ENCODE measurements around the gene RCCD1.

Gene RCCD1

DNA sequence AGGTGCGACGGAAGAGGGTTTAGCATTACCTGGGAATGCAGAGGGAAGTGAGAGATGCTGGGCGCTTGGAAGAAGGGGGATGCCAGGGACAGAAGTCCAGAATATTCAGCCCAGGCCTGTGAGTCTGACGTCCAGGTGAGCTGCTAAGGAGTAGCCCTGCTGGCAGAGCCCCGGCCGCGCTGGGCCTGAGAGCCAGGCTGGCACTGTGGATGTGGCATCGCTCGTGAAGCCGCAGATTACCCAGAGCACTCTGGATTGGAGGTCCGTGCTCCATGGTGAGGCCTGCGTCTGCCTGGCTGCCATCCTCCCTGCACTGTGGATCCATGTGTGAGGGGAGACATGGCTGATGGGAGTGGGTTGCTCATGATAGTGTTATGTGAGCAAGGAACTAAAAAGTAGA is 37.1 kb upstream of the RCCD1 start:
- H3K4me2 ChIP-seq (ENCODE audit: low read length) = no peak overlapping the region
- no peaks in the 10 kb centered on the region for H3K79me2 ChIP-seq (ENCODE audit: control insufficient read depth, low read length)
- TF ChIP-seq, protein P1, sequence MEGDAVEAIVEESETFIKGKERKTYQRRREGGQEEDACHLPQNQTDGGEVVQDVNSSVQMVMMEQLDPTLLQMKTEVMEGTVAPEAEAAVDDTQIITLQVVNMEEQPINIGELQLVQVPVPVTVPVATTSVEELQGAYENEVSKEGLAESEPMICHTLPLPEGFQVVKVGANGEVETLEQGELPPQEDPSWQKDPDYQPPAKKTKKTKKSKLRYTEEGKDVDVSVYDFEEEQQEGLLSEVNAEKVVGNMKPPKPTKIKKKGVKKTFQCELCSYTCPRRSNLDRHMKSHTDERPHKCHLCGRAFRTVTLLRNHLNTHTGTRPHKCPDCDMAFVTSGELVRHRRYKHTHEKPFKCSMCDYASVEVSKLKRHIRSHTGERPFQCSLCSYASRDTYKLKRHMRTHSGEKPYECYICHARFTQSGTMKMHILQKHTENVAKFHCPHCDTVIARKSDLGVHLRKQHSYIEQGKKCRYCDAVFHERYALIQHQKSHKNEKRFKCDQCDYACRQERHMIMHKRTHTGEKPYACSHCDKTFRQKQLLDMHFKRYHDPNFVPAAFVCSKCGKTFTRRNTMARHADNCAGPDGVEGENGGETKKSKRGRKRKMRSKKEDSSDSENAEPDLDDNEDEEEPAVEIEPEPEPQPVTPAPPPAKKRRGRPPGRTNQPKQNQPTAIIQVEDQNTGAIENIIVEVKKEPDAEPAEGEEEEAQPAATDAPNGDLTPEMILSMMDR (IDR thresholded peaks at IDR 0.05; ENCODE audit: low read depth, low read length, poor library complexity, severe bottlenecking) = no peak
- no peak for TF ChIP-seq EZH2phosphoT487 (IDR thresholded peaks at IDR 0.05; ENCODE audit: borderline replicate concordance, low read length)
- H3K36me3 ChIP-seq (ENCODE audit: control insufficient read depth, low read length) = peaks cover 90% of the 10 kb centered on the region
- H3K27me3 ChIP-seq (ENCODE audit: control insufficient read depth, low read length) = no peaks in the 10 kb centered on the region
- peaks cover 12% of the 10 kb centered on the region for H3K4me1 ChIP-seq (ENCODE audit: control insufficient read depth, low read length)
- no peaks in the 10 kb centered on the region for H3F3A ChIP-seq (ENCODE audit: control insufficient read depth, insufficient read depth)
- no peaks in the 10 kb centered on the region for H3K9me3 ChIP-seq (ENCODE audit: control insufficient read depth, insufficient read depth, low read length)
- no peak overlapping the region for H3K4me3 ChIP-seq (ENCODE audit: low read length)
- no peaks in the 10 kb centered on the region for H3K9me2 ChIP-seq (replicated peaks; ENCODE audit: control insufficient read depth, low read length)
- no peaks in the 10 kb centered on the region for H4K20me1 ChIP-seq (ENCODE audit: control insufficient read depth, insufficient read depth, low read depth, low read length)
- H3K27ac ChIP-seq (ENCODE audit: low read depth, low read length) = no peak overlapping the region

DNA sequence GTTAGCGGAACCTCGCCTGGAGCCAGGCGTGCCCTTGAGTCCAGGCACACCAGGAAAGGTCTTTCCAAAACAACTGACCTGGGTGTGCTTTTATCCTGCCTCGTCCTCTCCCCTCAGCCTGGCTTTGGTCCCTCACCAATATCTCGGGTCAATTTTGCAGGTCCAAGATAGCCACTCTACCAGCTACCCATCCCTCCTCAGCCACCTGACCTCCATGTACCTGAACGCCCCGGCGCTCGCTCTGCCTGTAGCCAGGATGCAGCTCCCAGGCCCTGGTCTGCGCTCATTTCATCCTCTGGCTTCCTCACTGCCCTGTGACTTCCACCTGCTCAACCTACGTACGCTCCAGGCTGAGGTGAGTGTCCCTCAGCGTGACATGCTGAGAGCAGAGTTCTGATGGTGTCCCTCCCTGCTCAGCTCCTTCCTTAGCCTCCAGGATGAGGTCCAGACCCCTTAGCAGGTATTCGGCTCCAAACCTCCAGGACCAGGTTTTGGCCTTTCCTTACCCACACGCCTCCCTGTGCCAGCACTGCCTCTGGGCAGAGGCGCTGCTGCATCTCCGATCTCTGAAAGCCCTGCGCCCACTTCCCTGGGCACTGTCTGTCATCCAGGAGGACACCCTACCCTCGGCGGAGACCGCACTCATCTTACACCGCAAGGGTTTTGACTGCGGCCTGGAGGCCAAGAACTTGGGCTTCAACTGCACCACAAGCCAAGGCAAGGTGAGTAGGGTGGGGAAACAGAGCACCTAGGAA is 36.5 kb upstream of the RCCD1 start:
- H3K36me3 ChIP-seq (ENCODE audit: control insufficient read depth, low read length) = peaks cover 84% of the 10 kb centered on the region
- H3K27me3 ChIP-seq (ENCODE audit: control insufficient read depth, low read length) = no peaks in the 10 kb centered on the region
- H3K4me3 ChIP-seq (ENCODE audit: low read length) = no peak overlapping the region
- H3F3A ChIP-seq (ENCODE audit: control insufficient read depth, insufficient read depth) = no peaks in the 10 kb centered on the region
- no peaks in the 10 kb centered on the region for H3K79me2 ChIP-seq (ENCODE audit: control insufficient read depth, low read length)
- H3K4me1 ChIP-seq (ENCODE audit: control insufficient read depth, low read length) = peaks cover 12% of the 10 kb centered on the region
- TF ChIP-seq, protein P1 (IDR thresholded peaks at IDR 0.05; ENCODE audit: low read depth, low read length, poor library complexity, severe bottlenecking) = no peak
- no peak for TF ChIP-seq EZH2phosphoT487 (IDR thresholded peaks at IDR 0.05; ENCODE audit: borderline replicate concordance, low read length)
- H3K4me2 ChIP-seq (ENCODE audit: low read length) = no peak overlapping the region
- no peak overlapping the region for H3K27ac ChIP-seq (ENCODE audit: low read depth, low read length)
- no peaks in the 10 kb centered on the region for H3K9me2 ChIP-seq (replicated peaks; ENCODE audit: control insufficient read depth, low read length)
- H4K20me1 ChIP-seq (ENCODE audit: control insufficient read depth, insufficient read depth, low read depth, low read length) = no peaks in the 10 kb centered on the region
- H3K9me3 ChIP-seq (ENCODE audit: control insufficient read depth, insufficient read depth, low read length) = no peaks in the 10 kb centered on the region

DNA sequence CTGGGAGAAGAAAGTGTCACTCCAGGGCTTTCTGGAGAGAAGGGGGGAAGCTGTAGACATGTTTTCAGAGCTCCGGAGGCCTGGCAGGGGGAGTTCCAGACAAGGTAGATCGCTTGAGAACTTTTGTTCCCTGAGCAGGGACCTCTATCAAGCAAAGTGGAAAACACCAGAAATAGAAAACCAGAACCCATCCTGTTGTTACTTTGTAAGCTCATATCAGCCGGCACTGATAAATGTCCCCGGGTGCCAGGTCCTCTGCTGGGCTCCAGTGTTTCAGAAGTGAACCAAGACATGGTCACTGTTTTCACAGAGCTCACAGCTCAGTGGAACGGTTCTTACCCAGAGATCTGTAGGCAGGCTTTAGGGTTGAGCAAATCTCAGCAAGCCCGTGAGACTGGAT is 35.8 kb upstream of the RCCD1 start:
- no peak overlapping the region for H3K27ac ChIP-seq (ENCODE audit: low read depth, low read length)
- no peak overlapping the region for H3K4me3 ChIP-seq (ENCODE audit: low read length)
- no peaks in the 10 kb centered on the region for H3K27me3 ChIP-seq (ENCODE audit: control insufficient read depth, low read length)
- H3K9me3 ChIP-seq (ENCODE audit: control insufficient read depth, insufficient read depth, low read length) = no peaks in the 10 kb centered on the region
- TF ChIP-seq, protein P1 (IDR thresholded peaks at IDR 0.05; ENCODE audit: low read depth, low read length, poor library complexity, severe bottlenecking) = no peak
- no peak for TF ChIP-seq EZH2phosphoT487 (IDR thresholded peaks at IDR 0.05; ENCODE audit: borderline replicate concordance, low read length)
- H3K79me2 ChIP-seq (ENCODE audit: control insufficient read depth, low read length) = no peaks in the 10 kb centered on the region
- H3K9me2 ChIP-seq (replicated peaks; ENCODE audit: control insufficient read depth, low read length) = no peaks in the 10 kb centered on the region
- peaks cover 78% of the 10 kb centered on the region for H3K36me3 ChIP-seq (ENCODE audit: control insufficient read depth, low read length)
- no peaks in the 10 kb centered on the region for H3F3A ChIP-seq (ENCODE audit: control insufficient read depth, insufficient read depth)
- no peaks in the 10 kb centered on the region for H4K20me1 ChIP-seq (ENCODE audit: control insufficient read depth, insufficient read depth, low read depth, low read length)
- H3K4me1 ChIP-seq (ENCODE audit: control insufficient read depth, low read length) = peaks cover 12% of the 10 kb centered on the region
- H3K4me2 ChIP-seq (ENCODE audit: low read length) = no peak overlapping the region

Measured in DOHH2 (cell line).